ENCODE measurements around the gene CPED1.

Gene CPED1

GRCh38 chr7:121041516-121042148 is 53.1 kb downstream of the CPED1 start (continued):
- TF ChIP-seq ZBTB49 (tag by site-specific recombination; IDR thresholded peaks at IDR 0.05; ENCODE audit: low read depth) (no peak), RBAK (tag by site-specific recombination; IDR thresholded peaks at IDR 0.05) (no peak), FEZF1 (tag by site-specific recombination; IDR thresholded peaks at IDR 0.05) (peak; percentile 64; the same call in 1 of the 2 replicates), ZNF624 (tag by site-specific recombination; IDR thresholded peaks at IDR 0.05) (no peak), ZNF311 (tag by site-specific recombination; IDR thresholded peaks at IDR 0.05; ENCODE audit: borderline replicate concordance) (no peak), ZNF121 (tag by site-specific recombination; IDR thresholded peaks at IDR 0.05) (no peak), ZNF223 (tag by site-specific recombination; IDR thresholded peaks at IDR 0.05) (no peak), ZNF140 (tag by site-specific recombination; IDR thresholded peaks at IDR 0.05) (no peak), ZBTB17 (tag by site-specific recombination; IDR thresholded peaks at IDR 0.05) (peak; percentile 45; the same call in 1 of the 2 replicates), REST (tag by site-specific recombination; IDR thresholded peaks at IDR 0.05) (no peak), SCRT2 (tag by site-specific recombination; IDR thresholded peaks at IDR 0.05) (no peak), ZNF16 (tag by site-specific recombination; IDR thresholded peaks at IDR 0.05; ENCODE audit: low read depth) (no peak), ZNF335 (tag by site-specific recombination; conservative IDR thresholded peaks at IDR 0.05) (peak; percentile 24; the same call in 1 of the 2 replicates)

GRCh38 chr7:121042195-121042594 is 53.7 kb downstream of the CPED1 start:
- no peaks in the 10 kb centered on the region for H3K36me3 ChIP-seq (ENCODE audit: control insufficient read depth in 2 of 2, insufficient read depth in 1 of 2, low read length in 2 of 2)
- peaks cover 21% of the 10 kb centered on the region; the same call in 1 of the 2 replicates for H3K4me1 ChIP-seq (ENCODE audit: control insufficient read depth, insufficient read depth, low read length)
- ChIA-PET CTCF (interaction anchor here (0.7 to 3.1 kb wide), 5 partner anchors 15 to 998 kb away, joined by 3 to 13 read pairs (median 3); partner anchors contain the start of gene CPED1), POLR2A (no interaction called here)
- H3K27ac ChIP-seq (ENCODE audit: extremely low read depth, low read depth, low read length) = no peak overlapping the region
- H3K9me3 ChIP-seq (ENCODE audit: control insufficient read depth, insufficient read depth, low read depth, low read length) = no peaks in the 10 kb centered on the region
- no peak overlapping the region for H3K4me3 ChIP-seq (ENCODE audit: low read depth, low read length)
- TF ChIP-seq GLIS2 (tag by site-specific recombination; IDR thresholded peaks at IDR 0.05) = no peak
- no peak for TF ChIP-seq ZNF514 (tag by site-specific recombination; IDR thresholded peaks at IDR 0.05)
- no peak for TF ChIP-seq ZNF596 (tag by site-specific recombination; IDR thresholded peaks at IDR 0.05)
- TF ChIP-seq ZNF16 (tag by site-specific recombination; IDR thresholded peaks at IDR 0.05; ENCODE audit: low read depth) = no peak
- TF ChIP-seq ZNF561 (tag by site-specific recombination; IDR thresholded peaks at IDR 0.05; ENCODE audit: borderline replicate concordance) = no peak
- TF ChIP-seq ATF2 (tag by site-specific recombination; IDR thresholded peaks at IDR 0.05; ENCODE audit: low read depth) = no peak
- TF ChIP-seq ZNF366 (tag by site-specific recombination; conservative IDR thresholded peaks at IDR 0.05) = no peak
- TF ChIP-seq ZNF214 (tag by site-specific recombination; IDR thresholded peaks at IDR 0.05; ENCODE audit: borderline replicate concordance) = no peak
- no peak for TF ChIP-seq ZNF26 (tag by site-specific recombination; IDR thresholded peaks at IDR 0.05)
- no peak for TF ChIP-seq ZNF571 (tag by site-specific recombination; IDR thresholded peaks at IDR 0.05)
- TF ChIP-seq ZNF18 (tag by site-specific recombination; IDR thresholded peaks at IDR 0.05) = no peak
- no peak for TF ChIP-seq ZNF239 (tag by site-specific recombination; IDR thresholded peaks at IDR 0.05)
- no peak for TF ChIP-seq ZNF488 (tag by site-specific recombination; IDR thresholded peaks at IDR 0.05)
- TF ChIP-seq ZFP3 (tag by site-specific recombination; IDR thresholded peaks at IDR 0.05; ENCODE audit: low read depth) = no peak
